Keratinocyte (primary cell): Measurements from ENCODE around the gene GAB1. TPM values are rescaled to one million over a fixed set of nuclear protein-coding genes. Genes with fewer than 3 reads are reported as not detected.

Experiments
- DNase-seq: peaks from one replicate; pipeline ENCODE4 v3.0.0-alpha.2; 2011; ENCODE audit warnings: low read depth, missing footprints, low spot score
- FAIRE-seq: peaks from 2 replicates; lab custom pipeline; 2011; peaks lifted over from hg19 to GRCh38; lab: Jason Lieb, UNC
- H2AFZ ChIP-seq: 2 replicates; pipeline ENCODE4 v1.6.0; 2012; ENCODE audit warnings: low read length, control low read depth, inconsistent platforms; ENCODE audit not compliant: control insufficient read depth
- H3K27ac ChIP-seq: 2 replicates; pipeline ENCODE4 v1.5.1; 2011; ENCODE audit warnings: low read length; ENCODE audit not compliant: control insufficient read depth, insufficient read depth
- H3K27me3 ChIP-seq: 3 replicates; pipeline ENCODE4 v1.6.0; 2011; ENCODE audit warnings: low read length; ENCODE audit not compliant: control insufficient read depth, insufficient read depth; ENCODE audit errors: extremely low read depth
- H3K36me3 ChIP-seq, 2 experiments: 2 replicates in 1 of 2; 3 replicates in 1 of 2; pipeline ENCODE4 v1.5.1; 2011; ENCODE audit warnings: low read length in 2 of 2, mild to moderate bottlenecking in 1 of 2; ENCODE audit not compliant: control insufficient read depth in 2 of 2, insufficient read depth in 2 of 2; ENCODE audit errors: extremely low read depth in 1 of 2
- H3K4me1 ChIP-seq: 3 replicates; pipeline ENCODE4 v1.5.1; 2011; ENCODE audit warnings: low read length; ENCODE audit not compliant: control insufficient read depth, insufficient read depth; ENCODE audit errors: extremely low read depth
- H3K4me2 ChIP-seq: 3 replicates; pipeline ENCODE4 v1.6.0; 2011; ENCODE audit warnings: low read depth, low read length; ENCODE audit not compliant: control insufficient read depth, insufficient read depth; ENCODE audit errors: extremely low read depth
- H3K4me3 ChIP-seq, 3 experiments: fragments of 200-600 bp in 1 of 3; sonication (generic) in 1 of 3; 2 replicates in 2 of 3; 3 replicates in 1 of 3; pipeline ENCODE4 v1.5.1; 2011 to 2016; ENCODE audit warnings: low read length in 3 of 3, mild to moderate bottlenecking in 3 of 3, control low read depth in 2 of 3, inconsistent platforms in 1 of 3, low read depth in 1 of 3, mixed read lengths in 1 of 3, mixed run types in 1 of 3, moderate library complexity in 1 of 3; ENCODE audit not compliant: control insufficient read depth in 2 of 3, insufficient read depth in 2 of 3; ENCODE audit errors: extremely low read depth in 1 of 3
- H3K79me2 ChIP-seq: 2 replicates; pipeline ENCODE4 v1.6.0; 2012; ENCODE audit warnings: low read length; ENCODE audit not compliant: control insufficient read depth, insufficient read depth
- H3K9ac ChIP-seq: 3 replicates; pipeline ENCODE4 v1.6.0; 2011; ENCODE audit warnings: low read length; ENCODE audit not compliant: control insufficient read depth, insufficient read depth; ENCODE audit errors: extremely low read depth
- H3K9me1 ChIP-seq: 3 replicates; pipeline ENCODE4 v1.6.0; 2011; ENCODE audit warnings: low read length; ENCODE audit not compliant: control insufficient read depth, insufficient read depth; ENCODE audit errors: extremely low read depth
- H3K9me3 ChIP-seq: 2 replicates; pipeline ENCODE4 v1.5.1; 2012; ENCODE audit warnings: low read depth, low read length; ENCODE audit not compliant: control insufficient read depth
- H4K20me1 ChIP-seq: 3 replicates; pipeline ENCODE4 v1.6.0; 2011; ENCODE audit warnings: low read length; ENCODE audit not compliant: control insufficient read depth, insufficient read depth; ENCODE audit errors: extremely low read depth
- EZH2 ChIP-seq: IDR thresholded peaks from one replicate; pipeline ENCODE4 v1.6.1; 2012; ENCODE audit warnings: inconsistent platforms, mild to moderate bottlenecking, low read length, moderate library complexity
- dilution Hi-C: fragments of 300-500 bp; cut with MboI; formaldehyde crosslinking; loops from one replicate; pipeline ENCODE4 v1.7.0; 2020; ENCODE audit warnings: low sequenced_read_pairs; ENCODE audit not compliant: extremely low pct_ligation_motif_present
- polyA plus RNA-seq, 5 experiments: library from polyadenylated mRNA; depleted of rRNA in 3 of 5; stranded (reverse) in 3 of 5; stranded (forward) in 1 of 5; unstranded in 1 of 5; fragments of >200 nt; gene quantifications; 1 replicate in 1 of 5; 2 replicates in 3 of 5; 3 replicates in 1 of 5; pipeline versions ENCODE4 v1.2.1 to v1.2.3, GENCODE V29; 2011 to 2012; ENCODE audit warnings: missing spikeins in 2 of 5, low read depth in 1 of 5, low replicate concordance in 1 of 5
- TF ChIP-seq, protein P1 (sequence below), 3 experiments: IDR thresholded peaks in 1 of 3; conservative IDR thresholded peaks in 1 of 3; optimal IDR thresholded peaks in 1 of 3; 2 replicates in 2 of 3; 3 replicates in 1 of 3; pipeline versions ENCODE3 to v1.5.1; 2011; ENCODE audit warnings: low read length in 3 of 3, mild to moderate bottlenecking in 3 of 3, moderate library complexity in 2 of 3, control low read depth in 1 of 3, inconsistent platforms in 1 of 3; ENCODE audit not compliant: insufficient read depth in 2 of 3; ENCODE audit errors: extremely low read depth in 1 of 3

Gene GAB1
- polyA plus RNA-seq, 1 donor (not counting 4 experiments of a cell fraction or from before 2014, with no cell fraction given): 11.0 TPM

DNA sequence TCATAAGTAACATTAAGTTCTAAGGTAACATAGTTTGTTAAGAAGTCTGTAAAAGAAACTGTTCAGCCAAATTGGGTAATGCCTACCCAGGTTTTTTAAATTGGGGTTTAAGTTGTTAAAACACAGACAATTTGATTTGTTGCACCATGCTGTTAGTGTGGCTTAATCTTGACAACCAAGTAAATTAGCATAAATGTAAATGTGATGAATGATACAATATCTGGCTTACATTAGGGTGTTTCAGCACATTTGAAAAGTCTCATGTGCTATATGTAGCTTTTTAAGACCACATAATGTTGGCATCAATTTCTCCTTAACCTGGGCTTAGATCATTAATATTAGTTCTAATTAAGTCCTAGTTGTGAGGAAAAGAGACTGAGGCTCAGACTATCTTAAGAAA, 104.4 kb downstream of the GAB1 start:
- H3K4me1 ChIP-seq: peaks cover 4% of the 10 kb centered on the region
- TF ChIP-seq EZH2: no peak
- TF ChIP-seq, protein P1, sequence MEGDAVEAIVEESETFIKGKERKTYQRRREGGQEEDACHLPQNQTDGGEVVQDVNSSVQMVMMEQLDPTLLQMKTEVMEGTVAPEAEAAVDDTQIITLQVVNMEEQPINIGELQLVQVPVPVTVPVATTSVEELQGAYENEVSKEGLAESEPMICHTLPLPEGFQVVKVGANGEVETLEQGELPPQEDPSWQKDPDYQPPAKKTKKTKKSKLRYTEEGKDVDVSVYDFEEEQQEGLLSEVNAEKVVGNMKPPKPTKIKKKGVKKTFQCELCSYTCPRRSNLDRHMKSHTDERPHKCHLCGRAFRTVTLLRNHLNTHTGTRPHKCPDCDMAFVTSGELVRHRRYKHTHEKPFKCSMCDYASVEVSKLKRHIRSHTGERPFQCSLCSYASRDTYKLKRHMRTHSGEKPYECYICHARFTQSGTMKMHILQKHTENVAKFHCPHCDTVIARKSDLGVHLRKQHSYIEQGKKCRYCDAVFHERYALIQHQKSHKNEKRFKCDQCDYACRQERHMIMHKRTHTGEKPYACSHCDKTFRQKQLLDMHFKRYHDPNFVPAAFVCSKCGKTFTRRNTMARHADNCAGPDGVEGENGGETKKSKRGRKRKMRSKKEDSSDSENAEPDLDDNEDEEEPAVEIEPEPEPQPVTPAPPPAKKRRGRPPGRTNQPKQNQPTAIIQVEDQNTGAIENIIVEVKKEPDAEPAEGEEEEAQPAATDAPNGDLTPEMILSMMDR (optimal IDR thresholded peaks at IDR 0.05 in 1 of 3, IDR thresholded peaks at IDR 0.05 in 1 of 3, conservative IDR thresholded peaks at IDR 0.05 in 1 of 3; ENCODE audit: extremely low read depth in 1 of 3, insufficient read depth in 2 of 3, low read length in 3 of 3): no peak
- H3K79me2 ChIP-seq: no peaks in the 10 kb centered on the region
- H3K9me1 ChIP-seq: no peaks in the 10 kb centered on the region
- no peak overlapping the region for H3K4me2 ChIP-seq
- H4K20me1 ChIP-seq: no peaks in the 10 kb centered on the region
- peaks cover 1 to 10% of the 10 kb centered on the region in 2 experiments for H3K36me3 ChIP-seq
- no peaks in the 10 kb centered on the region for H3K9me3 ChIP-seq
- DNase-seq: no peak
- dilution Hi-C loops: no loop called here
- no peak overlapping the region for H3K4me3 ChIP-seq
- H3K9ac ChIP-seq: no peak overlapping the region
- no peak overlapping the region for H2AFZ ChIP-seq
- H3K27me3 ChIP-seq: no peaks in the 10 kb centered on the region
- H3K27ac ChIP-seq: no peak overlapping the region
- peak; percentile 29 for FAIRE-seq

DNA sequence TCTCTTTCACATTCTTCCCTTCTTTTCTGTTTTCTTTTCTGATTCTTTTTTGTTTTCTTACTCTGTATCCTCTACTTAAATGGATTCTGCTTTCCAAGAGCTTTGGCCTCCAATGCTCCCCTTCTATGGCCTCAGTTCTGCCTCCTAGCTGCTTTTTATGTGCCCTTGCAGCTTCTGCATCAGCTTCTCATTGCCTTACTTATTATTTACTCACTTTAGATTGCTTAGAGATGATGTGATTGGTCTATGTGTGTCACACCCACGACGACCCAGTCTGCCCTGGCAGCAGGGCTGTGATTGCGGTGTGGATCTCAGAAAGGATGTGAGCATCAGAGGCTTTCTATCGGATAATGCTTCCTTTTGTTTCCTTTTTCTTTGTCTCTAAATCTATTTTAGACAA, 105.0 kb downstream of the GAB1 start:
- Histone ChIP-seq H3K79me2 (no peaks in the 10 kb centered on the region), H3K9ac (no peak overlapping the region), H3K4me3 (no peak overlapping the region), H3K9me1 (no peaks in the 10 kb centered on the region), H3K27me3 (no peaks in the 10 kb centered on the region), H4K20me1 (no peaks in the 10 kb centered on the region), H2AFZ (no peak overlapping the region), H3K36me3 (peaks cover 1 to 10% of the 10 kb centered on the region in 2 experiments), H3K9me3 (no peaks in the 10 kb centered on the region), H3K4me1 (peaks cover 4% of the 10 kb centered on the region), H3K4me2 (no peak overlapping the region), H3K27ac (no peak overlapping the region)
- dilution Hi-C loops: no loop called here
- no peak for DNase-seq
- TF ChIP-seq EZH2: no peak
- TF ChIP-seq, protein P1 (optimal IDR thresholded peaks at IDR 0.05 in 1 of 3, IDR thresholded peaks at IDR 0.05 in 1 of 3, conservative IDR thresholded peaks at IDR 0.05 in 1 of 3; ENCODE audit: extremely low read depth in 1 of 3, insufficient read depth in 2 of 3, low read length in 3 of 3): no peak
- FAIRE-seq: no peak
